Measurements from ENCODE around the gene CCDC134.

- TF ChIP-seq CTCF (IDR thresholded peaks at IDR 0.05), result no peak
- no peak for TF ChIP-seq POLR2A (IDR thresholded peaks at IDR 0.05)
Observed at GRCh38 chr22:41840216-41840615, 39.7 kb downstream of the CCDC134 start.

All from lower leg skin (tissue), 3 donors.